NT2/D1 (cell line): ENCODE measurements around the gene GPR156.

Source experiments
- DNase-seq: peaks from one replicate; pipeline ENCODE4 v3.0.0-alpha.2; 2011; ENCODE audit warnings: low read depth, low spot score
- H3K27me3 ChIP-seq: 2 replicates; pipeline ENCODE4 v1.6.0; 2011; ENCODE audit warnings: mild to moderate bottlenecking; ENCODE audit not compliant: insufficient read length, insufficient read depth
- H3K36me3 ChIP-seq: 2 replicates; pipeline ENCODE4 v1.6.1; 2011; ENCODE audit warnings: mild to moderate bottlenecking, low read length, mixed read lengths; ENCODE audit not compliant: insufficient read depth, insufficient read length
- H3K4me1 ChIP-seq: 2 replicates; pipeline ENCODE4 v1.5.1; 2011; ENCODE audit not compliant: insufficient read depth, insufficient read length
- H3K4me3 ChIP-seq: 2 replicates; pipeline ENCODE4 v1.5.1; 2011; ENCODE audit warnings: low read depth; ENCODE audit not compliant: insufficient read length
- H3K9ac ChIP-seq: 2 replicates; pipeline ENCODE4 v1.6.0; 2011; ENCODE audit warnings: low read depth; ENCODE audit not compliant: insufficient read length
- H3K9me3 ChIP-seq: 2 replicates; pipeline ENCODE4 v1.5.1; 2011; ENCODE audit warnings: mild to moderate bottlenecking, low read length; ENCODE audit not compliant: insufficient read depth
- SUZ12 ChIP-seq: IDR thresholded peaks from 2 replicates; pipeline ENCODE4 v1.6.1; 2011; ENCODE audit not compliant: insufficient read length, insufficient read depth; ENCODE audit errors: extremely low read depth
- YY1 ChIP-seq: IDR thresholded peaks from 2 replicates; pipeline ENCODE4 v1.6.1; 2011; ENCODE audit not compliant: insufficient read length, insufficient read depth
- ZNF274 ChIP-seq: IDR thresholded peaks from 2 replicates; pipeline ENCODE4 v1.6.1; 2011; ENCODE audit warnings: mild to moderate bottlenecking, low read depth, low read length

The GPR156 gene

DNA sequence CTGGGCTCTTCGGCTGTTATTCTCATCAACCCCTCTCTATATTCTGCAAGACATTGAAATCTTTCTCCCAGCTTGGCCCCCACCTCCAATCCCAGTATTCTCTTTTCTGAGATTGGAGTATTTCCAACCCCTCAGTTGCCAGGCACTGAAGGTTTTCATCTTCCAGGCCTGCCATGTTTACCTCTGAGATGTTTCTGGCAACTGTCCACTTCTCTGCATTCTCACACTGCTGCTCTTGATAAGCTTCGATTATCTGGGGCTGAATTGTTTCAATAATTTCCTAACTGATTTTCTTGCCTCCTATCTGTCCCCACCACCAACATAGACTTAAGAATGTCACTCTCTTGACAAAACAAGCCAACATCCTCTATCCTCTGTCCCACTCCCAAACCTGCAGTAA is 1.4 kb upstream of the GPR156 start:
- TF ChIP-seq SUZ12: no peak
- TF ChIP-seq ZNF274: no peak
- no peak for TF ChIP-seq YY1
- H3K9ac ChIP-seq: no peak overlapping the region
- no peaks in the 10 kb centered on the region for H3K4me1 ChIP-seq
- peaks cover 21% of the 10 kb centered on the region for H3K27me3 ChIP-seq
- H3K36me3 ChIP-seq: no peaks in the 10 kb centered on the region
- no peaks in the 10 kb centered on the region; the same call in 1 of the 2 replicates for H3K9me3 ChIP-seq
- no peak overlapping the region for H3K4me3 ChIP-seq
- DNase-seq: no peak

DNA sequence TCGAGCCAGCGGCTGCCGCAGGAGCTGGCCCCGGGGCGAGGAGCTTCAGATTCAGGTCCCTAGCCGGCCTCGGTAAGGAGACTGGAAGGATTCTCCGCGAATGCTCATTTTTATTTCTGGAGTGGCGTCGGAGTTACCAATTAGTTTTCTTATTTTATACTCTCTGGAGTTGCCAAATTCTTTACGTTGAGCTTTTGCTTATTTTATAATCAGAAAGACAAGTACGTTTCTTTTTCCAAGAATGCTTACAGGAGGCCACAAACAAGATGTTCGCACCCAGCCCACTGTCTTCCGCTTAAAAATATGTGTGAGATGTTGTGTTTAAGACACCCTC is 453 bp upstream of the GPR156 start:
- no peaks in the 10 kb centered on the region; the same call in 1 of the 2 replicates for H3K9me3 ChIP-seq
- H3K36me3 ChIP-seq: no peaks in the 10 kb centered on the region
- no peaks in the 10 kb centered on the region for H3K4me1 ChIP-seq
- H3K27me3 ChIP-seq: peaks cover 21% of the 10 kb centered on the region
- H3K4me3 ChIP-seq: peak overlapping the region; percentile 42
- no peak for TF ChIP-seq ZNF274
- no peak for TF ChIP-seq YY1
- no peak for TF ChIP-seq SUZ12
- no peak for DNase-seq
- H3K9ac ChIP-seq: peak overlapping the region; percentile 23

DNA sequence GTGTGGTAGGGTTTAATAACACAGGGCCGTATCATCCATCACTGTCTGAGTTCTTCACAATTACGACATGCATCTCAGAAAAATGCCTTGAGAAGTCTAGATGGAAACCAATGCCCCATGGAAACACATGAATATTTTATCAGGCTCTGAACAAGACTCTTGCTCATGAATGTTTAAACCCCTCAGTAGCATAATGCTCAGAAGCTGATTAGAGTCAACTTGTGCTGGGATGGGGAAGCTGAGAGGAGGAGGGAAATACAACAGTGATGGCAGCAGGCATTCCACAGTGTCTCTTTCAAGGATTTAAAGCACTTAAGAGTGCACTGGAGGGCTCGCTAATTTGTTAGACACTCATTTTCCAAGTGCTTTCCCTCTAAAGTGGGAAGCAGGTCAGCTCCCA is 3.8 kb downstream of the GPR156 start:
- Histone ChIP-seq H3K4me3 (no peak overlapping the region), H3K9me3 (no peaks in the 10 kb centered on the region), H3K27me3 (peaks cover 14% of the 10 kb centered on the region), H3K36me3 (no peaks in the 10 kb centered on the region), H3K4me1 (no peaks in the 10 kb centered on the region), H3K9ac (no peak overlapping the region)
- no peak for TF ChIP-seq YY1
- no peak for TF ChIP-seq ZNF274
- no peak for TF ChIP-seq SUZ12
- DNase-seq: no peak

DNA sequence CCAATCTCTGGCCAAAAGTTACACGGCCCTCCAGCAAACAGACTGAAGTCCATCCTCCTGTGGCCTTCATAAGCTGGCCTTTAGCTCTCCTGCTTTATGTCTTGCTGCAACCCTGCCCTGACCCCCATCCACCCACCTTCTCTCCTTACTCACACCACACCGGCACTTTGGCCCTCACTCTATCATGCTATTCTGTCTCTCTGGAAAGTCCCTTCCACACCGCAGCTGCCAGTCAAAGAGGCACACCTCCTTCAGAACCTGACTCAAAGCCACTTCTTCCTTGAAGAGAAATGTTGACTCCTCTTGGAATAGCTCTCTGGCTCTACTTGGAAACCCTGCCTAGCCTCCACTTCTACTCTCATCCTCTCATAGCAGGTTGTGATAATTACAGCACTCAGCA is 4.5 kb downstream of the GPR156 start:
- H3K36me3 ChIP-seq: no peaks in the 10 kb centered on the region
- TF ChIP-seq ZNF274 (no peak), SUZ12 (no peak), YY1 (no peak)
- no peak for DNase-seq
- H3K4me3 ChIP-seq: no peak overlapping the region
- H3K4me1 ChIP-seq: no peaks in the 10 kb centered on the region
- peaks cover 7% of the 10 kb centered on the region for H3K27me3 ChIP-seq
- no peaks in the 10 kb centered on the region for H3K9me3 ChIP-seq
- H3K9ac ChIP-seq: no peak overlapping the region

DNA sequence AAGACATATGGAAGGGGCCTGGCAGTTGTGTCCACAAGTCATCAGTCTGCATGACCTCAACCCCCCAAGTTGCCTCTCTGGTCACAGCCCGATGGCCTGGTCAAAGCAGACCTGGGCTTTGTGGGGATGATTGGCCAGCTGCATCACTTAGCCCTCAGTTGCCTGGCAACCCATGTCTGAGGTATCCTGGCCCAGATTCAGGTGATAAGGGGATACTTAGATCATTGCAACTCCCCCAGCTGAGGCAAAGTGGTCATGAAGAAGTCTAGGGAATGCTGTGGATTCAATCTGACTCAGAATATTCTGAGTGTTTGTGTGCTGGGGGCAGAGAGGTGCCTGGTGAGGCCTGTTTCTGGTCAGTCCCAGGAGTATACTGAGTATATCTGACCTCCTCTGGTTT is 5.0 kb downstream of the GPR156 start:
- Histone ChIP-seq H3K36me3 (no peaks in the 10 kb centered on the region), H3K9me3 (no peaks in the 10 kb centered on the region), H3K4me3 (no peak overlapping the region), H3K4me1 (no peaks in the 10 kb centered on the region), H3K9ac (no peak overlapping the region), H3K27me3 (peaks cover 3% of the 10 kb centered on the region)
- no peak for TF ChIP-seq SUZ12
- TF ChIP-seq ZNF274: no peak
- TF ChIP-seq YY1: no peak
- no peak for DNase-seq

DNA sequence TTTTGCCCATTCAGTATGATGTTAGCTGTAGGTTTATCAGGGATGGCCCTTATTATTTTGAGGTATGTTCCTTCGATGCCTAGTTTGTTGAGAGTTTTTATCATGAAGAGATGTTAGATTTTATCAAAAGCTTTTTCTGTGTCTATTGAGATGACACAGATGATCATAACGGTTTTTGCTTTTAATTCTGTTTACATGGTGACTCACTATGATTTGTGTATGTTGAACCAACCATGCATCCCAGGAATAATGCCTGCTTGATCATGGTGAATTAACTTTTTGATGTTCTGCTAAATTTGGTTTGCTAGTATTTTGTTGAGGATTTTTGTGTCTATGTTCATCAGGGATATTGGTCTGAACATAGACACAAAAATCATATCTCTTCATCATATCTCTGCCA is 8.3 kb downstream of the GPR156 start:
- no peak for DNase-seq
- TF ChIP-seq SUZ12: no peak
- TF ChIP-seq YY1: no peak
- TF ChIP-seq ZNF274: no peak
- Histone ChIP-seq H3K27me3 (no peaks in the 10 kb centered on the region), H3K4me3 (no peak overlapping the region), H3K9ac (no peak overlapping the region), H3K36me3 (no peaks in the 10 kb centered on the region), H3K4me1 (no peaks in the 10 kb centered on the region), H3K9me3 (no peaks in the 10 kb centered on the region)

DNA sequence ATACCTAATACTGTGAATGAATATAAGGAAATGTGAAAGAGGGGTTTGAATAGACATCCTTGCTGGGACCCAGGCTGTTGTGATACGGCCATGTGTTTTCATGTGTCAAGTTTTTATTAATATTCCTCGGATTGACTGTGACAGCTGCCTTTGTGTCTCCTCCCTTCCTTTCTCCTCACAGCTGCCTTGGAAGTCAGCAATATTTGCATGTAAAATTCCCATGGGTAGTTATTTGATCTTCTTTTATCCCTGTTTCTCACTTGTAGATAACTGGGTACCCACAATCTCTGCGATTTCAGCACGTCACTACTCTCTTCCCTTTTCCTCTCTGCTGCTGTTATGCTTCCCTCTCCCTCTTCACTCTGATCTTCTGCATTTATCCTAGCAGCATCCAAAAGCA is 9.4 kb downstream of the GPR156 start:
- TF ChIP-seq ZNF274 (no peak), YY1 (no peak), SUZ12 (no peak)
- Histone ChIP-seq H3K4me3 (no peak overlapping the region), H3K9ac (no peak overlapping the region), H3K4me1 (no peaks in the 10 kb centered on the region), H3K36me3 (no peaks in the 10 kb centered on the region), H3K27me3 (no peaks in the 10 kb centered on the region), H3K9me3 (no peaks in the 10 kb centered on the region)
- DNase-seq: no peak

DNA sequence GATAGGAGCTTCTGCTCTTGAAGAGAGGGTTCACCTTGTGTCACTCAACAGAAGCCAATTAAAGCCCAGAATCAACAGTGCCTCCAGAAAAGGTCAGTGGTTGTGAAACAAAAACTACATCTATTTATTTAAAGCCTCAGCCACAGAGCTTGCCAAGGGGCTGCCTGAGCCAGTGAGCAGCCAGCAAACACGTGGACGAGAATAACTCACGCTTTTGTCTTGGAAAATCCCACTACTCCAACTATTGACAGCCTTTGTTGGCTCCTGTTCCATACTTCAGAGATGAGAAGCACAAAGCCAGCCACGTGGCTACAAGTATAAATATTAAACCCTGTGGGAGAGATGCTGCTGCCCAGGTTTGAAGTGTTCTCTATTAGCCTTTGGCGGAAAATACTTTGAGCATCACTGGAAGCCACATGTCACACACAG is 10.3 kb downstream of the GPR156 start:
- TF ChIP-seq ZNF274: no peak
- no peak for TF ChIP-seq SUZ12
- TF ChIP-seq YY1: no peak
- Histone ChIP-seq H3K36me3 (no peaks in the 10 kb centered on the region), H3K9ac (no peak overlapping the region), H3K4me1 (no peaks in the 10 kb centered on the region), H3K27me3 (no peaks in the 10 kb centered on the region), H3K4me3 (no peak overlapping the region), H3K9me3 (no peaks in the 10 kb centered on the region)
- DNase-seq: no peak
